ENCODE results near the gene CNOT10.
"Not testable (repeated sequence)": the region's sequence is repeated elsewhere in the genome, so short reads cannot be mapped to it uniquely, and the experiment has no call there.

Gene CNOT10, protein sequence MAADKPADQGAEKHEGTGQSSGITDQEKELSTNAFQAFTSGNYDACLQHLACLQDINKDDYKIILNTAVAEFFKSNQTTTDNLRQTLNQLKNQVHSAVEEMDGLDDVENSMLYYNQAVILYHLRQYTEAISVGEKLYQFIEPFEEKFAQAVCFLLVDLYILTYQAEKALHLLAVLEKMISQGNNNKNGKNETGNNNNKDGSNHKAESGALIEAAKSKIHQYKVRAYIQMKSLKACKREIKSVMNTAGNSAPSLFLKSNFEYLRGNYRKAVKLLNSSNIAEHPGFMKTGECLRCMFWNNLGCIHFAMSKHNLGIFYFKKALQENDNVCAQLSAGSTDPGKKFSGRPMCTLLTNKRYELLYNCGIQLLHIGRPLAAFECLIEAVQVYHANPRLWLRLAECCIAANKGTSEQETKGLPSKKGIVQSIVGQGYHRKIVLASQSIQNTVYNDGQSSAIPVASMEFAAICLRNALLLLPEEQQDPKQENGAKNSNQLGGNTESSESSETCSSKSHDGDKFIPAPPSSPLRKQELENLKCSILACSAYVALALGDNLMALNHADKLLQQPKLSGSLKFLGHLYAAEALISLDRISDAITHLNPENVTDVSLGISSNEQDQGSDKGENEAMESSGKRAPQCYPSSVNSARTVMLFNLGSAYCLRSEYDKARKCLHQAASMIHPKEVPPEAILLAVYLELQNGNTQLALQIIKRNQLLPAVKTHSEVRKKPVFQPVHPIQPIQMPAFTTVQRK

GRCh38 chr3:32684800-32685542, at the start of gene CNOT10:
Gene CNOT10 (plus strand): TSS chr3:32685188. CDS start chr3:32685461, 273 bp downstream.
- peak; percentile 74 for DNase-seq

DNA sequence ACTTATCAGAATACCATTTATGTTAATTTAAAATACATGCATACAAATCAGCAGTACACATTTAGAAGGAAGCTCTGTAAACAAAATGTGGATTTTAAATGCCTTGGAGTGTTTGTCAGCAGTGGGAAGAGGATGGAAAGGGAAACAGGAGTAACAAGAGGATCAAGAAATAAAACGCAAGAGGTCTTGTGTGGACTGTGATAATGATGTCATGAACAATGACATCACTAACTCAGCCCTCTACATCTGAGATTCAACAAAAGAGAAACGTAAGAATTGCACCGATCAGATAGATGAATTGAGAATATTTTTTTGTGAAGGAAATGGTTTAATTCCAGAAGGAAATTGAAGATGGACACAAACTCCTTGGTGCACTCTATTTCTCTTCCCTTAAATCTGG, 44.0 kb upstream of the CNOT10 start:
- DNase-seq, result no peak

GRCh38 chr3:32641356-32641755, 43.6 kb upstream of the CNOT10 start:
- DNase-seq, result no peak

DNA sequence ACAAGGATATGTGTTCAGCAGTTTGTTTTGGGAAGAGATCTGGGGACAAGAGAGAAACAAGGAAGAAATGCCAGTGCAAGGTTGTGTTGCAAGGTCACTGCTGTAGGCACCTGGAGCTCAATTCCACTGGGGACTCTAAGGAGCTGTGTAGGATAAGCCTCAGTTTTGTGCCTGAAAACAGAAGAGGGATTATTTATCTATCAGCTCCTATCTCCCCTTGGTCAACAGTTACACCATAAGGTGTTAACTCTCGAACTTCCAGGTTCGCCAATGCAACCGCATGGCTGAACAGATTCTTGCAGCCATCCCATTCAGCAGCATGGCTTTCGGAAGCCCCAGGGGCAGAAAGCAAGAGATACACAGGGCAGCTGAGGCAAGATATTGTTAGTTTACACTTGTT, 41.6 kb upstream of the CNOT10 start:
- DNase-seq, result no peak

DNA sequence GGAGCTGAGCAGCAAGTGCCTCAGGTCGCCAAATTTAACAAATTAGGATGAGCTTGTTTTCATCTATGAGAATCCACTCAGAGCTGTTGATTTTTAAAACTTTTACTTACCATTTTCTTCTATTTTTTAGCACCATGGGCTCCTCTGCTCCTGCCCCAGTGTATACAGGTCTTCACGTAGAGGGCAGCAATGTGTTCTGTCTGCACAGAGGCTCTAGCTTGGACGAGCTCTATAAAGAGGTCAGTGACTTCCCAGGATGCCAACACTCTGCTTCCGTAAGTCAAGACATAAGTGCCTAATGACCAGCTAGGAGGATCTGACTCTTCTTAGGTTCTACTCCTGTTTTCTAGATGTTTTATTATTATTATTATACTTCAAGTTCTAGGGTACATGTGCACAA, 41.2 kb upstream of the CNOT10 start:
- DNase-seq, result no peak

GRCh38 chr3:32644380-32644779, 40.6 kb upstream of the CNOT10 start:
- no peak for DNase-seq

DNA sequence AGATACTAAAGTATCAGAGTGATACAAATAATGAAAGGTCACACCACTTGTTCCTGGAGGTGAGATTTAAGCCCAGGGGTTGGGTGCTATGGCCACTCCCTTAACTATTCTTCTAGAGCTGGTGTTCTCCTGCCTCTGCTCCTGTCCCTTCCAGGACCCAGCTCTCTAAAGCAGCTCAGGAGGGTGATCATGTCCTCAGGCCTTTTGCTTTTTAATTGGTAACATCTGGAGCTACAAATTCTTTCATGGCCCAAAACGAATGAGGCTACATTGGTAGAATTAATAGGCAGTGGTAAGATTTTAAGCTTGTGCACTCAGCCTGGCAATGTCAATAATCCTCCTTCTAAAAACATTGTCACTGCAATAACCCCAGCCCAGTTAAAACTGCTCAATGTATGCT, 38.2 kb upstream of the CNOT10 start:
- no peak for DNase-seq

DNA sequence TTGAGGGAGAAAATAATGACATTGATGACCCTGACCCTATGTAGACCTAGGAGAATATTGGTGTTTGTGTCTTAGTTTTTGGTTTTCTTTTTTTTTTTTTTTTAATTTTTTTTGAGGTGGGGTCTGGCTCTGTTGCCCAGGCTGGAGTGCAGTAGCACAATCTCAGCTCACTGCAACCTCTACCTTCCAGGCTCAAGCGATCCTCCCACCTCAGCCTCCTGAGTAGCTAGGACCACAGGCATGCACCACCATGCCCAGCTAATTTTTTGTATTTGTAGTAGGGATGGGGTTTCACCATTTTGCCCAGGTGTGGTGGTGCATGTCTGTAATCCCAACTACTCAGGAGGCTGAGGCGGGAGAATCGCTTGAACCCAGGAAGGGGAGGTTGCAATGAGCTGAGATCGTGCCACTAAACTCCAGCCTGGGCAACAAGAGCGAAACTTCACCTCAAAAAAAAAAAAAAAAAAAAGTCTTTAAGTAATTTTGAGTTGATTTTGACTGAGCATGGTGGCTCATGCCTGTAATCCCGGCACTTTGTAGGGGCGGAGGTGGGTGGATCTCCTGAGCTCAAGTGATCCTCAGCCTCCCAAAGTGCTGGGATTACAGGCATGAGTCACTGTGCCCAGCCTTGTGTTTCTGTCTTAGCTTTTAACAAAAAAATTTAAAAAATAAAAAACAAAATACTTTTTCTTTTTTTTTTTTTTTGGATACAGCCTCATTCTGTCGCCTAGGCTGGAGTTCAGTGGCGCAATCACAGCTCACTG, 32.5 kb upstream of the CNOT10 start:
- not testable (repeated sequence) for DNase-seq

DNA sequence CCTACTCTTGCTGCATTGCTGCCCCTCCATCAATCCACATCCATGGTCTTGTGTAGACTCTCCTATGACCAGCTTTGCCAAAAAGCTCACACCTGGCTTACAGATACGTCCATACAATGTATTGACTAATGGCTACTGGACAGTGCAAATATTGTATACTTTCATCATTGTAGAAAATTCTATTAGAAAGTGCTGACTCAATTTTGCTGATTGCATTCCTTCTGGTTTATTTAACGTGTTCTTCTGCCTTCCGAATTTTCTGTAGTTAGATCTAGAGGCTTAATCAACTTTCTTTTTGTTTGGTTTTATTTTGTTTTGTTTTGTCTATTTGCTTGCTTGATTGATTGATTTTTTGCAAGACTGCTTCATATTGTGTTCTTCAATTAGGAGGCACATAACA, 29.8 kb upstream of the CNOT10 start:
- no peak for DNase-seq

- DNase-seq, result no peak
Observed at GRCh38 chr3:32660634-32661033, 24.4 kb upstream of the CNOT10 start.

GRCh38 chr3:32662647-32663046, 22.3 kb upstream of the CNOT10 start:
- no peak for DNase-seq

- DNase-seq, result peak; percentile 13
Observed at GRCh38 chr3:32664630-32665075, 20.3 kb upstream of the CNOT10 start.

GRCh38 chr3:32667072-32667582, 17.9 kb upstream of the CNOT10 start:
- no peak for DNase-seq

GRCh38 chr3:32669226-32669625, 15.8 kb upstream of the CNOT10 start:
- DNase-seq, result not testable (repeated sequence)

- not testable (repeated sequence) for DNase-seq
Observed at GRCh38 chr3:32673730-32674129, 11.3 kb upstream of the CNOT10 start.

DNA sequence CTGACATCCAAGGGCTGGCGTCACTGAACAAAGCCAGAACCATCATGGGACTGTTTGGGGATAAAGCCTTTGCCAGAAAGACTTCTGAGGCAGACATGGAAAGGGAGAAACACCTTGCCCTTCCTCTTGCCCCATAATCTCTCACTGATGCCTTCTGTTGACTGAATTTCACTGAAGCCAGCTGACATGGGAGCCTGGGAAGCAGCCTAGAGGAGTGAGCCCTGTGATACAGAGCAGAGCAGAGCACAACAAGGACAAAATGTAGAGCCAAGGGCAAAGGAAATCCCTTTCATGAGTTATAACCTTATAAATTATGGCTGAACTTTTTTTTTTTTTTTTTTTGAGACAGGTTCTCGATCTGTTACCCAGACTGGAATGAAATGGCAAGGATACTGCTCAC, 9.8 kb upstream of the CNOT10 start:
- no peak for DNase-seq

DNA sequence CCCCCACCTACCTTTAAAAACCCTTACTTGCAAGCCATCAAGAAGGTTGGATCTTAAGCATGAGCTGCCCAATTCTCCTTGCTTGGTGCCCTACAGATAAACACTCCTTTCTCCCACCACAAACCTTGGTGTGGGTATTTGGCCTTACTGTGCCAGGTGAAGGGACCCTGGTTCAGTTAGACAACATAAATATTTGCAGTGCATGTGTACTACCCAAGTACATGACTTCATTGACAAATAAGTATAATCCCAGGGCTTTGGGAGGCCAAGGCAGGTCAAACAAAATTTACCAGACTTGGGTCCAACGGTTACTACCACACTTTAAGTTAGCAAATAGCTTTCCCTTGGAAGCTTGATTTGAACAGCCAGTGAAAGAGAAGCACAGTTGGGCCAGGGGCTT, 9.3 kb upstream of the CNOT10 start:
- DNase-seq, result no peak

DNA sequence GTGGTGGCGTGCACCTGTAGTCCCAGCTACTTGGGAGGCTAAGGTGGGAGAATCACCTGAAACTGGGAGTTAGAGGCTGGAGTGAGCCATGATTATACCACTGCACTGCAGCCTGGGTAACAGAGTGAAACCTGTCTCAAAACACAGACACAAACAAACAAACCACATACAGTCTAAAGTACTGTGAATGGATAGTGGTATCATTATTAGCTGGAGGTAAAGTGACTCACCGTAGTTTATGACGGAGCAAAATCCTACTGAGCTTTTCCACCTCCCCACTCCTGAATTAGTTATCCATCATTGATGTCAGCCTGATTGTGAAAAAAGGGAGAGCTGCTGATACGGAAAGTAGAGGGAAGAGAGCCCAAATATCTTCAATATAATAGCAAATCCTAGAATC, 3.2 kb upstream of the CNOT10 start:
- DNase-seq, result no peak

GRCh38 chr3:32684029-32684799, 774 bp upstream of the CNOT10 start:
- no peak for DNase-seq

DNA sequence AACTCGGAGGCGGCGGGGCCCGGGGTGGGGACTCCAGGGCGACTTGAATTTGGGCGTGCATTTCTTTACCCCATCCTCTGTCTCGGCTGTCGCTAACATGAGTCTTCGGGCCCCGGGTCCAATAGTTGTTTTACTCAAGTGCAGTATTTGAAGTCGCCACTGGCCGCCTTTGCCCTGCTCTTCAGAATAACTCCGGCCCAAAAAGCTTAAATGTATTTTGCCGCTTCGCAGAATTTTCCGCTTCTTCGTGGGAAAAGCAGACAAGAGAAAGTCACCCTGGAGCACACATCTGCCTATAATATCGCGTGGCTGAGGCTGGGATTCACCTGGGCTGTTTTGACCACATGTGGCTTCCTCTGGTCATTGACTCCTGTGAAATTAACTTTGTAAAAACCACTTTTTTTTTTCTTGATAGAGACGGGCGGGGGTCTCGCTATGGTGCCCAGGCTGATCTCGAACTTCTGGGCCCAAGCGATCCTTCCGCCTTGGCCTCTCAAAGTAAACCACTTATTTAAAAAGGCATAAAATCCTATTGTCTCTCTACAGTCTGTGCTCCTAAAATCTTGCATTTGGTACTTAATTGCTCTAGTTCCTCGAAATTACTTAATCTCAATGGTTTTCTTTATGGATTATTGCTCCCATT, 676 bp downstream of the CNOT10 start:
- no peak for DNase-seq

DNA sequence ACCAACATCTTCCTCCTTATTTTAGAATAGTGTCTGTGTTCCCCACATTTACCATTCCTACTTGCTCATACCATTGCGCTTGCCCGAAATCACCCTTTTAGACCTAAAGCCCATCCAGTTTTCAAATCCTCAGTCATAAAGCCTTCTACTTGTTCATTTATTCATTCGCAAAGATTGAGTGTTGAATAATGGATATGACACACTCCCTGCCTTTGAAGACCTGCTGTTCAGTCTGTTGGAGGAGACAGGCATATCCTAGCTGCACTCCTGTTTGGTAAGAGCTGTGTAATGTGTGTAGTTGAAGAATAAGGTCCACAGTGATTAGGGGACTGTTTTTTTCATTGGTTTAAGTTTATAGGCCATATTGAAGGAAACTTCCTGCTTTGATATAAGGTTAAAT, 1.7 kb downstream of the CNOT10 start:
- no peak for DNase-seq
